C4-2B (cell line): Measurements from ENCODE around the gene KIAA0408.

Experiments
- CTCF ChIP-seq: fragments of 450-650 bp; conservative IDR thresholded peaks from 2 replicates; pipeline ENCODE4 v1.5.1; 2017; ENCODE audit warnings: mild to moderate bottlenecking
- ZFX ChIP-seq: fragments of 450-650 bp; IDR thresholded peaks from 2 replicates; pipeline ENCODE4 v1.6.1; 2017

GRCh38 chr6:127464881-127465459 is 5.8 kb upstream of the KIAA0408 start:
- TF ChIP-seq CTCF (peak; percentile 88), ZFX (no peak)
